ENCODE results near the gene SLC10A1. TPM values are rescaled to one million over a fixed set of nuclear protein-coding genes. Genes with fewer than 3 reads are reported as not detected.

SLC10A1 gene
- total and polyA plus RNA-seq, 2 of the 8 experiments (the other 6 are each of a cell fraction or from before 2014, with no cell fraction given), result not detected

DNA sequence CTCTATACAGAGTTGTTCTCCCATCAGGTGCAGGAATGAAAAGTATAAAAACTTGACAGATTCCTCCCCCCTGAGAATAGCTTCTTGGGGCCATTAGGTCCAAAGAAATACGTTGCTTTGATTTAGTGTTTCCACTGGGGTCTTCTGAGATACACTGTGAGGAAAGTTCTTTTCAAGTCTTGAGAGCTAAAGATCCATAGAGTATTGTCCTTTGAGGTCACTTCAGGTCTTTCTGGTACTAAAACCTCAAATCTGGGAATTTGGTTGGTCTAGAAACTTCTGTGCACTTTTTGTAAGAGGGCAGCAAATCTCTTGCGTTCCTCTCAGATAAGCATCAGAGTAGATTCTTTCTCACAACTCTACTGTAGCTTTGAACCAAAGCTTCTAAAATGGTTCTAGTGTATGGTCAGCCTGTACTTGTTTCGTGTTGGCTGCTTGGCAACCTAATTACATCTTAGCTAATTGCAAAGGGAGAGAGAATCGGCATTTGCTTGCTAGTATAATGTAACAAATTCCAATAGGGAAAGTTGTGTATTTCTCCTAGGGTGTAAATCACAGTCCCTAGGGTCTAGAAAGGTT is 20.1 kb downstream of the SLC10A1 start (continued):
- TF ChIP-seq ZNF274 (IDR thresholded peaks at IDR 0.05; ENCODE audit: borderline replicate concordance, extremely low read depth, low read length), result no peak

Measured in H1 (cell line).